ENCODE data around the gene RFC4.

DNA sequence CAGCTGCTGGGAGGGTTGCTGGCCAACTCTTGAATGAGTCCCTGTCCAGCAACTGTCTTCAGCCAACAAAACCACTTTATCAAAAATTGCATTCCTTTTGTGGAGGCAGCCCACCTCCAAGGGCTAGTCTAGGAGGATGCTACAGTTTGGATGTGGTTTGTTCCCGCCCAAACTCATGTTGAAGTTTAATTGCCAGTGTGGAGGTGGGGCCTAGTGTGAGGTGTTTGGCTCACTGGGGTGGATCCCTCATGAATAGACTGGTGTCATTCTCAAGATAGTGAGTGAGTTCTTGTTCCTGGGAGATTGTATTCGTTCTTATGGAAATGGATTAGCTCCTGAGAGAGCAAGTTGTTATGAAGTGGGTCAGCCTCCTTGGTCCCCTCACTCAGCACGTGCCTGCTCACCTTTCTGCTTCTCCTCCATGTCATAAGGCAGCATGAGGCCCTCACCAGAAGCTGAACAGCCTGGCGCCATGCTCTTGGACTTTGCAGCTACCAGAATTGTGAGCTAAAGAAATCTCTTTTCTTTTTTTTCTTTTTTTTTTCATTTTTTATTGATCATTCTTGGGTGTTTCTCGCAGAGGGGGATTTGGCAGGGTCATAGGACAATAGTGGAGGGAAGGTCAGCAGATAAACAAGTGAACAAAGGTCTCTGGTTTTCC lies 4.2 kb upstream of the RFC4 start:
- no peak for TF ChIP-seq POLR2A (IDR thresholded peaks at IDR 0.05)
- TF ChIP-seq CTCF (IDR thresholded peaks at IDR 0.05): no peak
